Stimulated activated CD4-positive, alpha-beta T cell treated with anti-CD3 and anti-CD28 coated beads, TNF-alpha, amount 100 ng/mL, for 48 hours (primary cell): ENCODE data around the gene TSHZ2.
"Not testable (repeated sequence)": the region's sequence is repeated elsewhere in the genome, so short reads cannot be mapped to it uniquely, and the experiment has no call there.

Experiments used
- DNase-seq, 3 donors: peaks; one replicate each; pipeline ENCODE4 v3.0.0-alpha.2; 2020; ENCODE audit warnings: low read depth in 3 of 3

Gene TSHZ2

GRCh38 chr20:52996130-52996529 lies 24.0 kb downstream of the TSHZ2 start:
- no peak for DNase-seq

- DNase-seq: no peak
Measured at GRCh38 chr20:52996658-52997057, 24.5 kb downstream of the TSHZ2 start.

- no peak for DNase-seq
Measured at GRCh38 chr20:52998268-52998667, 26.1 kb downstream of the TSHZ2 start.

- no peak for DNase-seq
Measured at GRCh38 chr20:52999040-52999439, 26.9 kb downstream of the TSHZ2 start.

- DNase-seq: no peak
Measured at GRCh38 chr20:53001498-53002301, 29.5 kb downstream of the TSHZ2 start.

GRCh38 chr20:53002786-53003185 lies 30.6 kb downstream of the TSHZ2 start:
- DNase-seq: no peak

- no peak for DNase-seq
Measured at GRCh38 chr20:53003420-53004154, 31.4 kb downstream of the TSHZ2 start.

GRCh38 chr20:53004267-53004813 lies 32.2 kb downstream of the TSHZ2 start:
- DNase-seq: no peak

- no peak for DNase-seq
Measured at GRCh38 chr20:53009979-53010735, 38.0 kb downstream of the TSHZ2 start.

- DNase-seq: no peak
Measured at GRCh38 chr20:53011640-53012039, 39.5 kb downstream of the TSHZ2 start.

GRCh38 chr20:53013183-53013582 lies 41.0 kb downstream of the TSHZ2 start:
- DNase-seq: no peak

- DNase-seq: no peak
Measured at GRCh38 chr20:53013847-53014246, 41.7 kb downstream of the TSHZ2 start.

GRCh38 chr20:53016071-53016470 lies 43.9 kb downstream of the TSHZ2 start:
- DNase-seq: no peak

- DNase-seq: no peak
Measured at GRCh38 chr20:53016534-53017042, 44.4 kb downstream of the TSHZ2 start.

GRCh38 chr20:53017206-53017605 lies 45.0 kb downstream of the TSHZ2 start:
- DNase-seq: no peak

GRCh38 chr20:53019464-53019863 lies 47.3 kb downstream of the TSHZ2 start:
- no peak for DNase-seq

- no peak for DNase-seq
Measured at GRCh38 chr20:53020376-53020775, 48.2 kb downstream of the TSHZ2 start.

GRCh38 chr20:53020834-53021233 lies 48.7 kb downstream of the TSHZ2 start:
- no peak for DNase-seq

- no peak for DNase-seq
Measured at GRCh38 chr20:53021934-53022333, 49.8 kb downstream of the TSHZ2 start.

- DNase-seq: no peak
Measured at GRCh38 chr20:53023732-53024520, 51.8 kb downstream of the TSHZ2 start.

GRCh38 chr20:53024653-53025052 lies 52.5 kb downstream of the TSHZ2 start:
- DNase-seq: not testable (repeated sequence)
